Liver (tissue), 9 donors: Measurements from ENCODE around the gene TMEM100. TPM values are rescaled to one million over a fixed set of nuclear protein-coding genes. Genes with fewer than 3 reads are reported as not detected.

Experiments
- DNase-seq: peaks from one replicate; pipeline ENCODE4 v3.0.0-alpha.2; 2017; ENCODE audit warnings: low spot score
- H3K27ac ChIP-seq, 2 donors: one replicate each; pipeline ENCODE4 v1.7.0; 2013; ENCODE audit warnings: inconsistent platforms in 2 of 2, low read length in 2 of 2, control low read depth in 1 of 2, low read depth in 1 of 2, mild to moderate bottlenecking in 1 of 2
- H3K27me3 ChIP-seq, 4 donors: one replicate each; pipeline versions ENCODE4 v1.6.1 to v1.7.0; 2013; ENCODE audit warnings: low read length in 3 of 4, inconsistent platforms in 1 of 4, mild to moderate bottlenecking in 1 of 4, moderate library complexity in 1 of 4; ENCODE audit not compliant: control insufficient read depth in 4 of 4, insufficient read depth in 4 of 4
- H3K36me3 ChIP-seq, 4 donors: one replicate each; pipeline versions ENCODE4 v1.6.1 to v1.7.0; 2013; ENCODE audit warnings: low read length in 3 of 4, mild to moderate bottlenecking in 3 of 4, low read depth in 1 of 4, moderate library complexity in 1 of 4; ENCODE audit not compliant: control insufficient read depth in 4 of 4, insufficient read depth in 3 of 4
- H3K4me1 ChIP-seq, 4 donors: one replicate each; pipeline versions ENCODE4 v1.6.1 to v1.7.0; 2013; ENCODE audit warnings: low read length in 3 of 4, mild to moderate bottlenecking in 3 of 4, moderate library complexity in 1 of 4; ENCODE audit not compliant: control insufficient read depth in 4 of 4, insufficient read depth in 4 of 4
- H3K4me3 ChIP-seq, 3 donors: one replicate each; pipeline versions ENCODE4 v1.6.1 to v1.7.0; 2013; ENCODE audit warnings: low read length in 3 of 3, control low read depth in 1 of 3, low read depth in 1 of 3, mild to moderate bottlenecking in 1 of 3
- H3K9ac ChIP-seq, 2 donors: one replicate each; pipeline ENCODE4 v1.7.0; 2013; ENCODE audit warnings: low read length in 2 of 2, mild to moderate bottlenecking in 2 of 2, moderate library complexity in 2 of 2, control low read depth in 1 of 2, low read depth in 1 of 2
- H3K9me3 ChIP-seq, 4 donors: one replicate each; pipeline versions ENCODE4 v1.6.1 to v1.7.0; 2013; ENCODE audit warnings: low read length in 3 of 4; ENCODE audit not compliant: control insufficient read depth in 4 of 4
- EGR1 ChIP-seq, 2 donors: IDR thresholded peaks; 2 replicates each; pipeline ENCODE4 v1.6.1; 2016 to 2018; ENCODE audit warnings: antibody characterized with exemption in 2 of 2, low read depth in 2 of 2
- FOXA1 ChIP-seq: IDR thresholded peaks from 2 replicates; pipeline ENCODE4 v1.6.1; 2016; ENCODE audit warnings: antibody characterized with exemption
- FOXA2 ChIP-seq: IDR thresholded peaks from 2 replicates; pipeline ENCODE4 v1.6.1; 2016; ENCODE audit warnings: antibody characterized with exemption
- GABPA ChIP-seq, 2 donors: IDR thresholded peaks in 1 of 2; conservative IDR thresholded peaks in 1 of 2; 2 replicates each; pipeline ENCODE4 v1.6.1; 2016; ENCODE audit warnings: antibody characterized with exemption in 2 of 2, mild to moderate bottlenecking in 1 of 2, moderate library complexity in 1 of 2
- HNF4G ChIP-seq: IDR thresholded peaks from 2 replicates; pipeline ENCODE4 v1.6.1; 2016; ENCODE audit warnings: antibody characterized with exemption
- JUND ChIP-seq, 2 donors: IDR thresholded peaks; 2 replicates each; pipeline ENCODE4 v1.6.1; 2016; ENCODE audit warnings: antibody characterized with exemption in 2 of 2
- NR2F2 ChIP-seq: IDR thresholded peaks from 2 replicates; pipeline ENCODE4 v1.6.1; 2016; ENCODE audit warnings: antibody characterized with exemption
- RAD21 ChIP-seq, 2 donors: IDR thresholded peaks; 2 replicates each; pipeline ENCODE4 v1.6.1; 2016; ENCODE audit warnings: antibody characterized with exemption in 2 of 2, mild to moderate bottlenecking in 2 of 2
- RXRA ChIP-seq, 2 donors: IDR thresholded peaks; 2 replicates each; pipeline ENCODE4 v1.6.1; 2017 to 2018; ENCODE audit warnings: antibody characterized with exemption in 2 of 2, mild to moderate bottlenecking in 1 of 2
- TAF1 ChIP-seq: conservative IDR thresholded peaks from 2 replicates; pipeline ENCODE4 v1.6.1; 2016; ENCODE audit warnings: antibody characterized with exemption, mild to moderate bottlenecking
- YY1 ChIP-seq: IDR thresholded peaks from 2 replicates; pipeline ENCODE4 v1.6.1; 2016; ENCODE audit warnings: antibody characterized with exemption, mild to moderate bottlenecking
- WGBS: extraction: QIAGEN DNeasy Blood & Tissue Kit; methylation state at CpG from one replicate; pipeline ENCODE4 v1.1.7; 2013; 5-methylcytosine and 5-hydroxymethylcytosine counted together
- polyA plus RNA-seq, 2 donors: library from polyadenylated mRNA; stranded (reverse) in 1 of 2; unstranded in 1 of 2; fragments of 200-250 nt in 1 of 2; fragments of >200 nt in 1 of 2; fragmentation: Nextera tagmentation in 1 of 2; extraction: Ambion mirVana in 1 of 2; gene quantifications; one replicate each; pipeline versions ENCODE4 v1.2.1 to v1.2.3, GENCODE V29; 2013 to 2015
- total RNA-seq, 2 donors: library from RNA; depleted of rRNA; stranded (reverse); fragments of >200 nt; gene quantifications; one replicate each; pipeline ENCODE4 v1.2.3, GENCODE V29; 2014
- TF ChIP-seq, protein P1 (sequence below): IDR thresholded peaks from 2 replicates; pipeline ENCODE4 v1.6.1; 2016; ENCODE audit warnings: antibody characterized with exemption
- TF ChIP-seq, protein P2 (sequence below): IDR thresholded peaks from 2 replicates; pipeline ENCODE4 v1.6.1; 2016; ENCODE audit warnings: antibody characterized with exemption
- TF ChIP-seq, protein P3 (sequence below): fragments of 150-350 bp; IDR thresholded peaks from 2 replicates; pipeline ENCODE4 v1.5.1; 2017; ENCODE audit warnings: improper control_type of control experiment, low read depth, low read length; ENCODE audit not compliant: missing input control
- TF ChIP-seq, protein P4 (sequence below): IDR thresholded peaks from 2 replicates; pipeline ENCODE4 v1.6.1; 2016; ENCODE audit warnings: antibody characterized with exemption, mild to moderate bottlenecking
- donor health status: healthy.
- donor health status: healthy.
- donor health status: healthy.
- donor health status: healthy.
- donor health status: healthy.

The TMEM100 gene
- total and polyA plus RNA-seq, 4 donors: 0.09 to 4.8 (median 2.3) TPM

DNA sequence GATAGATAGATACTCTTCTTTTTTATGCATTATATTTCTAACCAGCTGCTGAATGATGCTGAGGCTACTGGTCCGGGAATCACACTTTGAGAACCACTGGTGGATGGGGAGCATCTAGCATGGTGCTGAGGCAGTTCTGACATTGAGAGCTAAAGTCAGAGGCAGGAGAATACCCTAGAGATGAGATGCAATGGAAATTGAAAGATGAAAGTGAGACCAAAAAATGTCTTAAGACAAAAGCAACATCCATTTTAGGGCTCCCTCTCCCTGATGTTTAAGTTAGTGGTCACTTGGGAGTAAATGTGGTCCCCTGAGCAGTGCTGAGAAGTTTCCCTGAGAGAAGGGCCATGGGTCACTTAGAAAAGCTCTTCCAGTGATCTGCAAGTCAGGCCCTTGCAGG, 35.0 kb upstream of the TMEM100 start:
- no peaks in the 10 kb centered on the region for H3K27me3 ChIP-seq
- no peak for DNase-seq
- H3K27ac ChIP-seq: no peak overlapping the region
- 97% methylated on average over 1 of the region's 1 CpG for WGBS
- H3K4me1 ChIP-seq: peaks cover 10 to 47% (median 22%) of the 10 kb centered on the region in 4 donors
- H3K4me3 ChIP-seq: no peak overlapping the region
- H3K9ac ChIP-seq: no peak overlapping the region
- H3K9me3 ChIP-seq: no peaks in the 10 kb centered on the region
- peaks cover 0 to 12% (median 5%) of the 10 kb centered on the region in 4 donors for H3K36me3 ChIP-seq
- TF ChIP-seq, protein P1, sequence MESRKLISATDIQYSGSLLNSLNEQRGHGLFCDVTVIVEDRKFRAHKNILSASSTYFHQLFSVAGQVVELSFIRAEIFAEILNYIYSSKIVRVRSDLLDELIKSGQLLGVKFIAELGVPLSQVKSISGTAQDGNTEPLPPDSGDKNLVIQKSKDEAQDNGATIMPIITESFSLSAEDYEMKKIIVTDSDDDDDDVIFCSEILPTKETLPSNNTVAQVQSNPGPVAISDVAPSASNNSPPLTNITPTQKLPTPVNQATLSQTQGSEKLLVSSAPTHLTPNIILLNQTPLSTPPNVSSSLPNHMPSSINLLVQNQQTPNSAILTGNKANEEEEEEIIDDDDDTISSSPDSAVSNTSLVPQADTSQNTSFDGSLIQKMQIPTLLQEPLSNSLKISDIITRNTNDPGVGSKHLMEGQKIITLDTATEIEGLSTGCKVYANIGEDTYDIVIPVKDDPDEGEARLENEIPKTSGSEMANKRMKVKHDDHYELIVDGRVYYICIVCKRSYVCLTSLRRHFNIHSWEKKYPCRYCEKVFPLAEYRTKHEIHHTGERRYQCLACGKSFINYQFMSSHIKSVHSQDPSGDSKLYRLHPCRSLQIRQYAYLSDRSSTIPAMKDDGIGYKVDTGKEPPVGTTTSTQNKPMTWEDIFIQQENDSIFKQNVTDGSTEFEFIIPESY: no peak
- TF ChIP-seq YY1 (no peak), RAD21 (IDR thresholded peaks at IDR 0.05) (no peak), NR2F2 (no peak)
- TF ChIP-seq, protein P2, sequence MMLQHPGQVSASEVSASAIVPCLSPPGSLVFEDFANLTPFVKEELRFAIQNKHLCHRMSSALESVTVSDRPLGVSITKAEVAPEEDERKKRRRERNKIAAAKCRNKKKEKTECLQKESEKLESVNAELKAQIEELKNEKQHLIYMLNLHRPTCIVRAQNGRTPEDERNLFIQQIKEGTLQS: no peak

DNA sequence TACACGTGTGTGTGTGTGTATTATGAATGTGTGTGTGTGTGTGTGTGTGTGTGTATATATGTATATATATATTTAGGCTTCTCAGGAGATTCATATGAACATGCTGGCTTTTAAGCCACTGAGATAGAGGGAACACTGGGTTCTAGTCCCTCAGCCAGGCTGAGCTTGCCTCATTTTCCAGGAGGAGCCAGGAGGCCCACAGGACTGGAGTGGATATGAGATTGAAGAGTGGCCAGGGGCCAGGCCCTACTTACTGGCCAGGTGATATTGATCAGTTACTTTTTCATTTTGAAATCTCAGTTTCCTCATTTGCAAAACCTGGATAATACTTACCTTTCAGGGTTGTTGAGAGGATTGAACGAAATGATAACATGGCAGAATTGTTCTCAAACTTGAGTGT, 34.0 kb upstream of the TMEM100 start:
- Histone ChIP-seq H3K36me3 (peaks cover 0 to 12% (median 5%) of the 10 kb centered on the region in 4 donors), H3K4me3 (no peak overlapping the region), H3K27ac (no peak overlapping the region), H3K4me1 (peaks cover 10 to 46% (median 23%) of the 10 kb centered on the region in 4 donors), H3K9ac (no peak overlapping the region), H3K27me3 (no peaks in the 10 kb centered on the region), H3K9me3 (no peaks in the 10 kb centered on the region)
- TF ChIP-seq RXRA (IDR thresholded peaks at IDR 0.05): peak in 1 of 2 donors; percentile 21
- TF ChIP-seq, protein P3, sequence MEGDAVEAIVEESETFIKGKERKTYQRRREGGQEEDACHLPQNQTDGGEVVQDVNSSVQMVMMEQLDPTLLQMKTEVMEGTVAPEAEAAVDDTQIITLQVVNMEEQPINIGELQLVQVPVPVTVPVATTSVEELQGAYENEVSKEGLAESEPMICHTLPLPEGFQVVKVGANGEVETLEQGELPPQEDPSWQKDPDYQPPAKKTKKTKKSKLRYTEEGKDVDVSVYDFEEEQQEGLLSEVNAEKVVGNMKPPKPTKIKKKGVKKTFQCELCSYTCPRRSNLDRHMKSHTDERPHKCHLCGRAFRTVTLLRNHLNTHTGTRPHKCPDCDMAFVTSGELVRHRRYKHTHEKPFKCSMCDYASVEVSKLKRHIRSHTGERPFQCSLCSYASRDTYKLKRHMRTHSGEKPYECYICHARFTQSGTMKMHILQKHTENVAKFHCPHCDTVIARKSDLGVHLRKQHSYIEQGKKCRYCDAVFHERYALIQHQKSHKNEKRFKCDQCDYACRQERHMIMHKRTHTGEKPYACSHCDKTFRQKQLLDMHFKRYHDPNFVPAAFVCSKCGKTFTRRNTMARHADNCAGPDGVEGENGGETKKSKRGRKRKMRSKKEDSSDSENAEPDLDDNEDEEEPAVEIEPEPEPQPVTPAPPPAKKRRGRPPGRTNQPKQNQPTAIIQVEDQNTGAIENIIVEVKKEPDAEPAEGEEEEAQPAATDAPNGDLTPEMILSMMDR: no peak
- no peak for TF ChIP-seq NR2F2
- no peak for TF ChIP-seq HNF4G
- TF ChIP-seq GABPA (IDR thresholded peaks at IDR 0.05 in 1 of 2, conservative IDR thresholded peaks at IDR 0.05 in 1 of 2): no peak
- no peak for TF ChIP-seq EGR1 (IDR thresholded peaks at IDR 0.05; ENCODE audit: low read depth in 2 of 2)
- TF ChIP-seq YY1: no peak
- TF ChIP-seq, protein P2: no peak
- no peak for TF ChIP-seq FOXA1
- no peak for TF ChIP-seq FOXA2
- TF ChIP-seq, protein P4, sequence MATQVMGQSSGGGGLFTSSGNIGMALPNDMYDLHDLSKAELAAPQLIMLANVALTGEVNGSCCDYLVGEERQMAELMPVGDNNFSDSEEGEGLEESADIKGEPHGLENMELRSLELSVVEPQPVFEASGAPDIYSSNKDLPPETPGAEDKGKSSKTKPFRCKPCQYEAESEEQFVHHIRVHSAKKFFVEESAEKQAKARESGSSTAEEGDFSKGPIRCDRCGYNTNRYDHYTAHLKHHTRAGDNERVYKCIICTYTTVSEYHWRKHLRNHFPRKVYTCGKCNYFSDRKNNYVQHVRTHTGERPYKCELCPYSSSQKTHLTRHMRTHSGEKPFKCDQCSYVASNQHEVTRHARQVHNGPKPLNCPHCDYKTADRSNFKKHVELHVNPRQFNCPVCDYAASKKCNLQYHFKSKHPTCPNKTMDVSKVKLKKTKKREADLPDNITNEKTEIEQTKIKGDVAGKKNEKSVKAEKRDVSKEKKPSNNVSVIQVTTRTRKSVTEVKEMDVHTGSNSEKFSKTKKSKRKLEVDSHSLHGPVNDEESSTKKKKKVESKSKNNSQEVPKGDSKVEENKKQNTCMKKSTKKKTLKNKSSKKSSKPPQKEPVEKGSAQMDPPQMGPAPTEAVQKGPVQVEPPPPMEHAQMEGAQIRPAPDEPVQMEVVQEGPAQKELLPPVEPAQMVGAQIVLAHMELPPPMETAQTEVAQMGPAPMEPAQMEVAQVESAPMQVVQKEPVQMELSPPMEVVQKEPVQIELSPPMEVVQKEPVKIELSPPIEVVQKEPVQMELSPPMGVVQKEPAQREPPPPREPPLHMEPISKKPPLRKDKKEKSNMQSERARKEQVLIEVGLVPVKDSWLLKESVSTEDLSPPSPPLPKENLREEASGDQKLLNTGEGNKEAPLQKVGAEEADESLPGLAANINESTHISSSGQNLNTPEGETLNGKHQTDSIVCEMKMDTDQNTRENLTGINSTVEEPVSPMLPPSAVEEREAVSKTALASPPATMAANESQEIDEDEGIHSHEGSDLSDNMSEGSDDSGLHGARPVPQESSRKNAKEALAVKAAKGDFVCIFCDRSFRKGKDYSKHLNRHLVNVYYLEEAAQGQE: no peak
- no peak for TF ChIP-seq JUND (IDR thresholded peaks at IDR 0.05)
- no peak for TF ChIP-seq TAF1
- TF ChIP-seq RAD21 (IDR thresholded peaks at IDR 0.05): peak in 1 of 2 donors; percentile 11
- 68% methylated on average over 2 of the region's 2 CpGs for WGBS
- no peak for DNase-seq
